OCI-LY7 (cell line): Measurements from ENCODE around the gene ZNF626.
"Not testable (repeated sequence)": the region's sequence is repeated elsewhere in the genome, so short reads cannot be mapped to it uniquely, and the experiment has no call there.

Experiments used
- CTCF ChIP-seq: fragments of 200-600 bp; sonication (generic); conservative IDR thresholded peaks from 2 replicates; pipeline ENCODE4 v1.5.1; 2014; ENCODE audit warnings: mild to moderate bottlenecking, antibody characterized with exemption, low read length, moderate library complexity, mixed read lengths
- EZH2phosphoT487 ChIP-seq: fragments of 200-600 bp; sonication (generic); IDR thresholded peaks from 2 replicates; pipeline ENCODE4 v1.6.1; 2018; ENCODE audit warnings: low read depth, borderline replicate concordance, mild to moderate bottlenecking, mixed run types, antibody characterized with exemption, low read length, moderate library complexity, mixed read lengths

GRCh38 chr19:20664475-20664874, 3.1 kb upstream of the ZNF626 start:
- not testable (repeated sequence) for TF ChIP-seq CTCF, EZH2phosphoT487
